PC-9 (cell line): ENCODE data around the gene FKBP7. TPM values are rescaled to one million over a fixed set of nuclear protein-coding genes. Genes with fewer than 3 reads are reported as not detected.

Experiments used
- BruUV-seq: library from RNA; stranded (reverse); fragments of 400-500 nt; replicated peaks from 2 replicates; lab custom pipeline; 2021; lab: Mats Ljungman, UMichigan
- CTCF ChIA-PET: fragments of 300-600 bp; sonication (Branson Sonifier 250); formaldehyde crosslinking; loops from one replicate; lab custom pipeline; 2022; ENCODE audit warnings: antibody characterized with exemption; lab: Charles Lee
- POLR2A ChIA-PET: fragments of 300-600 bp; sonication (Branson Sonifier 250); formaldehyde crosslinking; loops from one replicate; lab custom pipeline; 2022; ENCODE audit warnings: antibody characterized with exemption; ENCODE audit not compliant: unreplicated experiment; lab: Charles Lee
- DNase-seq, 2 experiments: peaks; one replicate each; pipeline versions ENCODE4 v3.0.0 to v3.0.0-alpha.2; 2015 to 2022; ENCODE audit warnings: mixed read lengths in 1 of 2
- H2AFZ ChIP-seq: fragments of 200-600 bp; sonication (generic); 2 replicates; pipeline ENCODE4 v1.8.1; 2017; ENCODE audit warnings: antibody characterized with exemption
- H3F3A ChIP-seq: fragments of 200-600 bp; sonication (generic); 2 replicates; pipeline ENCODE4 v1.8.1; 2017; ENCODE audit warnings: antibody characterized with exemption, mild to moderate bottlenecking, low read depth; ENCODE audit not compliant: insufficient read depth
- H3K27ac ChIP-seq: fragments of 200-600 bp; sonication (generic); 2 replicates; pipeline ENCODE4 v1.6.1; 2016; ENCODE audit warnings: mixed run types
- H3K27me3 ChIP-seq: fragments of 200-600 bp; sonication (generic); 2 replicates; pipeline ENCODE4 v1.6.1; 2016; ENCODE audit warnings: low read depth, mixed run types; ENCODE audit not compliant: insufficient read depth
- H3K36me3 ChIP-seq: fragments of 200-600 bp; sonication (generic); 2 replicates; pipeline ENCODE4 v1.6.1; 2016; ENCODE audit warnings: low read depth, mixed run types
- H3K4me1 ChIP-seq: fragments of 200-600 bp; sonication (generic); replicated peaks from 2 replicates; pipeline ENCODE4 v1.6.1; 2016; ENCODE audit warnings: mixed run types; ENCODE audit not compliant: insufficient read depth
- H3K4me2 ChIP-seq: fragments of 200-600 bp; sonication (generic); 2 replicates; pipeline ENCODE4 v1.6.1; 2017; ENCODE audit warnings: mixed run types
- H3K4me3 ChIP-seq: fragments of 200-600 bp; sonication (generic); 2 replicates; pipeline ENCODE4 v1.6.1; 2016; ENCODE audit warnings: mixed run types
- H3K79me2 ChIP-seq: fragments of 200-600 bp; sonication (generic); 2 replicates; pipeline ENCODE4 v1.6.1; 2017; ENCODE audit warnings: low read depth, mixed run types
- H3K9me2 ChIP-seq: fragments of 200-600 bp; sonication (generic); 2 replicates; pipeline ENCODE4 v1.8.1; 2017; ENCODE audit warnings: mild to moderate bottlenecking; ENCODE audit not compliant: insufficient read depth
- H3K9me3 ChIP-seq: fragments of 200-600 bp; sonication (generic); 2 replicates; pipeline ENCODE4 v1.8.1; 2016; ENCODE audit warnings: low read depth; ENCODE audit not compliant: insufficient read depth
- H4K20me1 ChIP-seq: fragments of 200-600 bp; sonication (generic); 2 replicates; pipeline ENCODE4 v1.8.1; 2017; ENCODE audit not compliant: insufficient read depth
- EZH2 ChIP-seq: fragments of 200-600 bp; sonication (generic); IDR thresholded peaks from 2 replicates; pipeline ENCODE4 v1.8.0; 2017; ENCODE audit warnings: antibody characterized with exemption, low read depth
- intact Hi-C: fragments of 100-400 bp; cut with micrococcal nuclease; formaldehyde crosslinking; loops from one replicate; pipeline ENCODE4 v1.10.0; 2022; ENCODE audit not compliant: unreplicated experiment
- total RNA-seq: library from RNA; stranded (reverse); gene quantifications from 2 replicates; pipeline ENCODE4 v1.2.3, GENCODE V29; 2021
- TF ChIP-seq, protein P1 (sequence below): fragments of 200-600 bp; sonication (generic); conservative IDR thresholded peaks from 2 replicates; pipeline ENCODE4 v1.6.1; 2017; ENCODE audit warnings: mixed run types, antibody characterized with exemption, mild to moderate bottlenecking, moderate library complexity

FKBP7 gene
- total RNA-seq, 1 experiment from 2014 or later: 6.1 TPM

DNA sequence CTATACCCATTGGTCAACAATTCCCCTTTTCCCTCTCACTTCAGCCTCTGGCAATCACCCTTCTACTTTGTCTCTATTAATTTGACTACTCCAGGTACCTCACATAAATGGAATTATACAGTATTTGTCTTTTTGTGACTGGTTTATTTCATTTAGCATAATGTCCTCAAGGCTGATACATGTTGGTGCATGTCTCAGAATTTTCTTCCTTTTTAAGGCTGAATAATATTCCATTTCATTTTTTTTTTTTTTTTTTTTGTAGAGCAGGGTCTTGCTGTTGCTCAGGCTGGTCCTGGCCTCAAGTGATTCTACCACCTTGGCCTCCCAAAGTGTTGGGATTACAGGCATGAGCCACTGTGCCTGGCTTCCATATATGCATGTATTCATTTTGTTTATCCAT is 1.9 kb downstream of the FKBP7 start:
- Histone ChIP-seq H3K27ac (no peak overlapping the region), H3K27me3 (no peaks in the 10 kb centered on the region), H3K4me3 (no peak overlapping the region), H3K9me2 (no peaks in the 10 kb centered on the region), H3F3A (peaks cover 15% of the 10 kb centered on the region), H3K4me2 (no peak overlapping the region), H2AFZ (no peak overlapping the region), H3K9me3 (no peaks in the 10 kb centered on the region), H3K79me2 (peaks cover 10% of the 10 kb centered on the region), H3K36me3 (no peaks in the 10 kb centered on the region), H4K20me1 (peaks cover 3% of the 10 kb centered on the region), H3K4me1 (peaks cover 23% of the 10 kb centered on the region)
- CTCF ChIA-PET: no interaction called here
- POLR2A ChIA-PET: no interaction called here
- no peak for TF ChIP-seq EZH2
- TF ChIP-seq, protein P1, sequence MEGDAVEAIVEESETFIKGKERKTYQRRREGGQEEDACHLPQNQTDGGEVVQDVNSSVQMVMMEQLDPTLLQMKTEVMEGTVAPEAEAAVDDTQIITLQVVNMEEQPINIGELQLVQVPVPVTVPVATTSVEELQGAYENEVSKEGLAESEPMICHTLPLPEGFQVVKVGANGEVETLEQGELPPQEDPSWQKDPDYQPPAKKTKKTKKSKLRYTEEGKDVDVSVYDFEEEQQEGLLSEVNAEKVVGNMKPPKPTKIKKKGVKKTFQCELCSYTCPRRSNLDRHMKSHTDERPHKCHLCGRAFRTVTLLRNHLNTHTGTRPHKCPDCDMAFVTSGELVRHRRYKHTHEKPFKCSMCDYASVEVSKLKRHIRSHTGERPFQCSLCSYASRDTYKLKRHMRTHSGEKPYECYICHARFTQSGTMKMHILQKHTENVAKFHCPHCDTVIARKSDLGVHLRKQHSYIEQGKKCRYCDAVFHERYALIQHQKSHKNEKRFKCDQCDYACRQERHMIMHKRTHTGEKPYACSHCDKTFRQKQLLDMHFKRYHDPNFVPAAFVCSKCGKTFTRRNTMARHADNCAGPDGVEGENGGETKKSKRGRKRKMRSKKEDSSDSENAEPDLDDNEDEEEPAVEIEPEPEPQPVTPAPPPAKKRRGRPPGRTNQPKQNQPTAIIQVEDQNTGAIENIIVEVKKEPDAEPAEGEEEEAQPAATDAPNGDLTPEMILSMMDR: no peak
- DNase-seq: no peak
- intact Hi-C loops: loop anchor here (5.0 kb wide), 1 partner anchor 286 kb away; no protein-coding TSS in a partner anchor
- BruUV-seq: no TSS peak

DNA sequence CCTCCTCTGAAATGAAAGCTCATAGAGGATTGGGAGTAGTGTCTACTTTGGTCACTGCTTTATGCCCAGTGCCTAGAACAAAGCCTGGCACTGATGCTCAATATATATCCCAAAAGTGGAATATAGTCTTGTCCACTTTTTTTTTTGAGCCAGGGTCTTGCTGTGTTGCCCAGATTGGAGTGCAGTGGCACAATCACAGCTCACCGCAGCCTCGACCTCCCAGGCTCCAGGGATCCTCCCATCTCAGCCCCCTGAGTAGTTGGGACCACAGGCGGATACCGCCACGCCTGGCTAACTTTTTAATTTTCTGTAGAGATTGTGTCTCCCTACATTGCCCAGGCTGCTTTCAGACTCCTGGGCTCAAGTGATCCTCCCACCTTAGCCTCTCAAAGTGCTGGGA is 3.8 kb downstream of the FKBP7 start:
- no TSS peak for BruUV-seq
- Histone ChIP-seq H3K79me2 (no peaks in the 10 kb centered on the region), H3K27me3 (no peaks in the 10 kb centered on the region), H3K27ac (no peak overlapping the region), H2AFZ (no peak overlapping the region), H3K4me3 (no peak overlapping the region), H3K4me2 (no peak overlapping the region), H3F3A (peaks cover 10% of the 10 kb centered on the region), H4K20me1 (no peaks in the 10 kb centered on the region), H3K9me2 (no peaks in the 10 kb centered on the region), H3K9me3 (no peaks in the 10 kb centered on the region), H3K4me1 (peaks cover 16% of the 10 kb centered on the region), H3K36me3 (no peaks in the 10 kb centered on the region)
- ChIA-PET POLR2A (no interaction called here), CTCF (interaction anchor here (0.5 kb wide), 1 partner anchor 25 kb away, joined by 3 read pairs; no protein-coding TSS in a partner anchor)
- intact Hi-C loops: no loop called here
- DNase-seq: no peak
- no peak for TF ChIP-seq EZH2
- TF ChIP-seq, protein P1: no peak

DNA sequence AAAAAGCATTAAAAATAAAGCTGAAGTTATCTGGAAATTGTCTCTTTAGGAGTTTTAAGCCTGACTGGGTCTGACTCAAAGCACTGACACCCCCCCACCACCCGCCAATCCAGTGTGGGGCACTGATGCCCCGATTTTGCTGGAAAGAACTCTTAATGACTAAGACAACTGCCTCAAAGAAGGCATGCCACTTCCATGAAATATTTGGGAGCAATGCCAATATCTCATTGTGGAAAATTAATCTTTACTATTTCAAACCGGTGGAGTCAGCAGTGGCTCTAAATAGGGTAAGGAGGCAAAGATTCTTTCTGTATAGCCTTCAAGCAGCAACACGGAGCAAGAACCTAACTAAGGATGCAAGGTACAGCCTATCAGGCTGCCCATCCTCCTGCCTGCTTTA is 4.5 kb downstream of the FKBP7 start:
- Histone ChIP-seq H3F3A (peaks cover 4% of the 10 kb centered on the region; the same call in 1 of the 2 replicates), H3K36me3 (no peaks in the 10 kb centered on the region), H4K20me1 (no peaks in the 10 kb centered on the region), H3K4me1 (peaks cover 11% of the 10 kb centered on the region), H3K79me2 (no peaks in the 10 kb centered on the region), H3K9me2 (no peaks in the 10 kb centered on the region), H3K9me3 (no peaks in the 10 kb centered on the region), H3K27ac (no peak overlapping the region), H3K27me3 (no peaks in the 10 kb centered on the region), H3K4me3 (no peak overlapping the region), H3K4me2 (no peak overlapping the region), H2AFZ (no peak overlapping the region)
- TF ChIP-seq EZH2: no peak
- TF ChIP-seq, protein P1: no peak
- intact Hi-C loops: no loop called here
- BruUV-seq: no TSS peak
- ChIA-PET POLR2A (no interaction called here), CTCF (interaction anchor here (0.6 kb wide), 1 partner anchor 1342 kb away, joined by 3 read pairs; no protein-coding TSS in a partner anchor)
- no peak for DNase-seq
